ENCODE measurements around the gene WDR83.

DNA sequence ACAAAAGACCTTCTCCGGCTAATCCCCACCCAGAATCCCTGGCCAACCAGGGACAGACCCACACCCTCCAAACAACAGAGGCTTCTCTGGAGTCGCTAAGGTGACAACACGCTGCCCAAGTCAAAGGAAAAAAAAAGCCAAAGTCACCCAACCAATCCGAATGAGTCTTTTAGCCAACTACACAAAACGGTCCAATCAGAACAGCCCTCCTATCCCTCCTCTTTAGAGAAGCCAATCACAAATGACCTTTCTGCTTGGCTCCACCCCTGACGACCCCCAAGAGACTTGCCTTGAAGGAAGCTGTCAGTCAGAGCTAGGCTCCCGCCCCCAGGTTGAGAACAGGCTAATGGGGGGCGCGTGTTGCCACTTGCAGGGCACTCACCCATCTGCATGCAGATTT lies 36.4 kb downstream of the WDR83 start:
- TF ChIP-seq POLR2A (IDR thresholded peaks at IDR 0.05; ENCODE audit: low read length) = no peak
- TF ChIP-seq GATA1 (IDR thresholded peaks at IDR 0.05; ENCODE audit: low read depth, low read length) = no peak
